HG03378 (cell line): ENCODE measurements around the gene ZNF687.

Source experiments
- ATAC-seq: cut with Tn5 transposase; IDR thresholded peaks from one replicate; pipeline ENCODE4 v1.9.1; 2021; ENCODE audit warnings: mild to moderate bottlenecking, moderate library complexity; ENCODE audit not compliant: unreplicated experiment

The ZNF687 gene, protein sequence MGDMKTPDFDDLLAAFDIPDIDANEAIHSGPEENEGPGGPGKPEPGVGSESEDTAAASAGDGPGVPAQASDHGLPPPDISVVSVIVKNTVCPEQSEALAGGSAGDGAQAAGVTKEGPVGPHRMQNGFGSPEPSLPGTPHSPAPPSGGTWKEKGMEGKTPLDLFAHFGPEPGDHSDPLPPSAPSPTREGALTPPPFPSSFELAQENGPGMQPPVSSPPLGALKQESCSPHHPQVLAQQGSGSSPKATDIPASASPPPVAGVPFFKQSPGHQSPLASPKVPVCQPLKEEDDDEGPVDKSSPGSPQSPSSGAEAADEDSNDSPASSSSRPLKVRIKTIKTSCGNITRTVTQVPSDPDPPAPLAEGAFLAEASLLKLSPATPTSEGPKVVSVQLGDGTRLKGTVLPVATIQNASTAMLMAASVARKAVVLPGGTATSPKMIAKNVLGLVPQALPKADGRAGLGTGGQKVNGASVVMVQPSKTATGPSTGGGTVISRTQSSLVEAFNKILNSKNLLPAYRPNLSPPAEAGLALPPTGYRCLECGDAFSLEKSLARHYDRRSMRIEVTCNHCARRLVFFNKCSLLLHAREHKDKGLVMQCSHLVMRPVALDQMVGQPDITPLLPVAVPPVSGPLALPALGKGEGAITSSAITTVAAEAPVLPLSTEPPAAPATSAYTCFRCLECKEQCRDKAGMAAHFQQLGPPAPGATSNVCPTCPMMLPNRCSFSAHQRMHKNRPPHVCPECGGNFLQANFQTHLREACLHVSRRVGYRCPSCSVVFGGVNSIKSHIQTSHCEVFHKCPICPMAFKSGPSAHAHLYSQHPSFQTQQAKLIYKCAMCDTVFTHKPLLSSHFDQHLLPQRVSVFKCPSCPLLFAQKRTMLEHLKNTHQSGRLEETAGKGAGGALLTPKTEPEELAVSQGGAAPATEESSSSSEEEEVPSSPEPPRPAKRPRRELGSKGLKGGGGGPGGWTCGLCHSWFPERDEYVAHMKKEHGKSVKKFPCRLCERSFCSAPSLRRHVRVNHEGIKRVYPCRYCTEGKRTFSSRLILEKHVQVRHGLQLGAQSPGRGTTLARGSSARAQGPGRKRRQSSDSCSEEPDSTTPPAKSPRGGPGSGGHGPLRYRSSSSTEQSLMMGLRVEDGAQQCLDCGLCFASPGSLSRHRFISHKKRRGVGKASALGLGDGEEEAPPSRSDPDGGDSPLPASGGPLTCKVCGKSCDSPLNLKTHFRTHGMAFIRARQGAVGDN

DNA sequence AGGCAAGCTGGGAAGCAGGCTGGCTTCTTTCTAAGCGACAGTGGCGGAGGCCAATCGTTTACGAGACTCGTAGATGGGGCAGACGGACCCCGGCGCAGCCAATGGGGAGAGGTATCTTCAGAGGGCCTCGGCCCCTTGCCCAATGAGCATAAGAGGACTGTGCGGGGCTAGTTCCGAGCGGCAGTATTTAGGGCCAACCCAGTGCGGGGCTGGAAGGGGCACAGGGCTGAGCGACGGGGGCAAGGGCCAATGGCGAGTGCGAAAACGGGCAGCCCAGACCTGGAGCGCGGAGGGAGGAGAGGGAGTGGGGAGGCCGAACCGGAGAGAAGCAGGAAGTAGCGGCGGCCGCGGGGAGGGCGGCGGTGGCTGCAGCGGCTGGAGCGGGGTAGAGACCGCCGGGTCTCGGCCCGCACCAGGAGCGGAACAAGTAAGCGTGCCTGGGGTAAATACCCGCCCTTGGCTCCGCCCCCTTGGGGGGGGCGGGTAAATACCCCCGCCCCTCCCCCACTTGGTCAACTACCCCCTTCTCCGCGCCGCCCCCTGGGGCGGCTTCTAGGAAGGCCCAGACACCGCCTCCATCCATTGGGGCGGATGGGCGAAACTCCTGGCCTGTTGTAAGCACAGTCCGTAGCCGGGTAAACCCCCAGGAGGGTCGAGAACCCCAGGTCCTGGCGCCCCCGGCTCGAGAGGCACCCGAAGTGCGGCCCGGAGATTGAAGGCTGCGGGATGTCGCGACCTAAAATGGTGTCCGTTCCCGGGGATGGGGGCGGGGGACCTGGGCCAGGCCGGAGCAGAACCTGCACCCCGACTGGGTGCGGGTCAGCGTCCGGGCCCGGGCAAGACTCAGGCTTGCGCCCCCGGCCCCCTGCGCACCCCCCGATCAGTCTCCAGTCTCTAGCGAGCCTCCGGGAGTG lies at the start of gene ZNF687:
TSS of gene ZNF687 (plus strand) at position 331 of the 914 bp plus-strand sequence. CDS start 3,993 bp downstream, outside the sequence.
- ATAC-seq, result peak; percentile 77

DNA sequence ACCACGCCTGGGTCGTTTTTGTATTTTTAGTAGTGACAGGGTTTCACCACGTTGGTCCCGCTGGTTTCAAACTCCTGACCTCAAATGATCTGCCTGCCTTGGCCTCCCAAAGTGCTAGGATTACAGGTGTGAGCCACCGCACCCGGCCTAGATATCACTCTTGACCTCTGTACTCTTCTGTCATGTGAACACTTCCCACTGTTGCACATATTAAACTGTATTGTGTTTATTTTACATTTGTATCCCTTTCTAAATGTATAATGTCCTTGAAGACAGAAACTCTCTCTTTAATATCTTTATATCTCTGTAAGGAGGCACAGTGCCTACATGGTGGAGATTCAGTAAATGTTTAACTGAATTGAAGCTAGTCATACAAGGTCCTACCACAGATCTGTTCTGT lies 46.9 kb upstream of the ZNF687 start:
- ATAC-seq, result no peak

DNA sequence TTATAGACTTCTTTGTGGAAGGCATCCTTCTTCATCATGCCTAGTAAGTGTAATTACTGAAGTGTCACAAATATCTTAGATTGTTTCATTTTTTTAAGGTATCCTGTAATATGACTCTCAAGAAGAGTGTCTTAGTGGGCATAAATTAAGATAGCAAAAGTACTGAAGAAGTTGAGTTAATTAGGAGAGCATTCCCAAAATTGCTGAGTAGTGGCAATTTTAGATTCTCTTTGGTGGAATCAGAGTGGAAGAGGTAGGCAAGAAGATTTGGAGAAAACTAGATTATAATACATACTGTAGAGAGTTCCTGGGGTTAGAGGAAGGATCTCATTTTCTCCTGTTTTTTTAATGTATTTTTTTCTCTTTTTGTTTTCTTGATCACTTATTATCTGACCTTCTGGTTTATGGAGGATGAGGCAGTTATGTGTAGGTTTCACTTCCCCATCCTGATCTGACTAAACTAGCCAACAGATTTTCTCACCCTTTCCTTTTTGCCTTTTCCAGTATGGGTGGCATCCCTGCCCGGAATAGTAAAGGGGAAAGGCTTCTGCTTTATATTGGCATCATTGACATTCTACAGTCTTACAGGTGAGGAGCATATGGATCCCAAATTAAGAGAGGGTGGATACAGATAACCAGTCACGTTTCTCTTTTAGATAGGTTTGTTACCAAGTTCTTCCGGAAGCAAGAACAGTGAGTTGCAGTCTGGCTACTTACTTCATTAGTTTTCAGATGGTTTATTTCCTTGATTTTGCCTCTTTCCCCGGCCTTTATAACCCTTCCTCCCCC lies 44.2 kb upstream of the ZNF687 start:
- ATAC-seq, result no peak

DNA sequence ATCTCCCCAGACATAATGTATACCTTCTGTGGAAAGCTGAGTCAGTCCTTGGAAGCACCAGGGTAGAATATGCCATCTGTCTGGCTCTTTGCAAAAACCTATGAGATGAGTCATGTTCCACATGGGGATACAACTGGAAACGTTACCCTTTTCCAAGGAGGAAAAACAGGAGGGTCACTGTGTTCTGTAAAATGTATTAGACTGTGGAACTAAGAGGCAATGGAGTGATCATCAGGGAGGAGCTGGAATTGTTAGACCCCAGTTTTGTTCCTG lies 43.7 kb upstream of the ZNF687 start:
- no peak for ATAC-seq

DNA sequence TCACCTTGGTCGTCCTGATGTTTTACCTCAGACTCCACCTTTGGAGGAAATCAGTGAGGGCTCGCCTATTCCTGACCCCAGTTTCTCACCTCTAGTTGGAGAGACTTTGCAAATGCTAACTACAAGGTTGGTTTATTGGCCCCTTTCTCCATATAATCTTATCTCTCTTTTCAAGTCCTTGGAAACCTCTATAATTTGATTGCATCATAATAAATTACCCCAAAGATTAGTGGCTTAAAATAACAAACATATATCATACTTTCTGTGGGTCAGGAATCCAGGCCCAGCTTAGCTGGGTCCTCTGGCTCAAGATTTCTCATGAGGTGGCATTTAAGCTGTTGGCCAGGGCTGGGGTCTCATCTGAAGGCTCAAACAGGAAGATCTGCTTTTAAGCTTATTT lies 39.7 kb upstream of the ZNF687 start:
- ATAC-seq, result no peak

DNA sequence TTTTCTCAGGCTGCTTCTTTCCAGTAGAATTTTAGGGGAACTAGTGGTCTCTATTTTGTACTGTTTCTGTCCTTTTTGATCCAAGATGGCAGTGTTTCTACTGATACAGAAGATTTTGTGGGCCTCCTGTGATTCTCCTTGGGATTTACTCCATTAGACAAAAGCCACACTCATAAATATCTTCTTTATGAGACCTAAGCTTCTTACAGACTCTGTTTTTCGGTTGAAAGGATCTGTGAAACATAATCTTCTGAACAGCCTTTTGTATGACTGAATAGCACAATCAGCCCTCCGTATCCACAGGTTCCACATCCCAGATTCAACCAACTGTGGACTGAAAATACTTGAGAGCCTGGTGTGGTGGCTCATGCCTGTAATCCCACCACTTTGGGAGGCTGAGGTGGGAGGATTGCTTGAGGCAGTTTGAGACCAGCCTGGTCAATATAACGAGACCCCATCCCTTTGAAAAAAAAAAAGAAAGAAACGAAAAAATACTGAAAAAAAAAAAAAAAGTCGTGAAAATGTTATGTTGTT lies 38.3 kb upstream of the ZNF687 start:
- ATAC-seq, result no peak

DNA sequence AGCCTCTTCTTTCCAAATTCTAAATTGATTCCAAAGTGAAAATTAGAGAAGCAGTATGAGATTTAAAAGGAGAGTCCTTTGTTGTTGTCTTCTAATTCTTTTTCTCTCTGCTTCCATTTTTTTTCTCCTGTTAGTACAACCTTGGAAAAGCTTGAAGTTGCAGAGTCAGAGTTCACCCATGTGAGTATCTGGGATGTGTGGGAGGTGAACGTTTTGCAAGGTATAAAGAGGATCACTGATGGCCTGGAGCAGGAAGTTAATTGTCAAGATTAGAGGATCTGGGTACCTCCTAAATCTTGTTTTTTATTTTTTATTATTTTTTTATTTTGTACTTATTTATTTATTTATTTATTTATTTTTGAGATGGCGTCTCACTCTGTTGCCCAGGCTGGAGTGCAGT lies 35.3 kb upstream of the ZNF687 start:
- ATAC-seq, result no peak

DNA sequence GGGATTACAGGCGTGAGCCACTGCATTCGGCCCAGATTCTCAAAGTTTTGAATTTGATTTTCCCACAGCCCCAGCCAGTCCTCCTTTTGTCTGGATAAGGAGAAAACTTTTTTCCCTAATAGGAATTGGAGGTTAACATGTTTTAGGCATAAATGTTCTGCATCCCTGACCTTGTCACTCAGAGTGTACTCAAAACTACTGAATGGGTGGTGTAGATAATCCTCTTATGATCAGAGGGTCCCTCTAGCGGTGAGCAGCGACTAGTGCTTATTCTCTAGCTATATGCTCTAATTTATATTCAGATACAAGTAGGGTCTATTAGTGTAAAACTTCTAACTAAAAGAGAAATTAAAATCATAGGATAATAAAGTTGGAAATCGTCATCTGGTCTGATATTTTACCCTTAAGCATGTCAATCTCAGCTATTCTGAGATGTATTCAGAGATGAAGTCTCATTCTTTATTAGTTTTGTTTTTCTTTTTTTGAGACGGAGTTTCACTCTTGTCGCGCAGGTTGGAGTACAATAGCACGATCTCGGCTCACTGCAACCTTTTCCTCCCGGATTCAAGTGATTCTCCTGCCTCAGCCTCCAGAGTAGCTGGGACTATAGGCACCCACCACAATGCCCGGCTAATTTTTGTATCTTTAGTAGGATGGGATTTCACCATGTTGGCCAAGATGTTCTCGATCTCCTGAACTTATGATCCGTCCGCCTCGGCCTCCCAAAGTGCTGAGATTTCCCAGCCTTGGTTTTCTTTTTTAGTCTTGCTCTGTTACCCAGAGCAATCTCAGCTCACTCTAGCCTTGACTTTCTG lies 30.2 kb upstream of the ZNF687 start:
- no peak for ATAC-seq

DNA sequence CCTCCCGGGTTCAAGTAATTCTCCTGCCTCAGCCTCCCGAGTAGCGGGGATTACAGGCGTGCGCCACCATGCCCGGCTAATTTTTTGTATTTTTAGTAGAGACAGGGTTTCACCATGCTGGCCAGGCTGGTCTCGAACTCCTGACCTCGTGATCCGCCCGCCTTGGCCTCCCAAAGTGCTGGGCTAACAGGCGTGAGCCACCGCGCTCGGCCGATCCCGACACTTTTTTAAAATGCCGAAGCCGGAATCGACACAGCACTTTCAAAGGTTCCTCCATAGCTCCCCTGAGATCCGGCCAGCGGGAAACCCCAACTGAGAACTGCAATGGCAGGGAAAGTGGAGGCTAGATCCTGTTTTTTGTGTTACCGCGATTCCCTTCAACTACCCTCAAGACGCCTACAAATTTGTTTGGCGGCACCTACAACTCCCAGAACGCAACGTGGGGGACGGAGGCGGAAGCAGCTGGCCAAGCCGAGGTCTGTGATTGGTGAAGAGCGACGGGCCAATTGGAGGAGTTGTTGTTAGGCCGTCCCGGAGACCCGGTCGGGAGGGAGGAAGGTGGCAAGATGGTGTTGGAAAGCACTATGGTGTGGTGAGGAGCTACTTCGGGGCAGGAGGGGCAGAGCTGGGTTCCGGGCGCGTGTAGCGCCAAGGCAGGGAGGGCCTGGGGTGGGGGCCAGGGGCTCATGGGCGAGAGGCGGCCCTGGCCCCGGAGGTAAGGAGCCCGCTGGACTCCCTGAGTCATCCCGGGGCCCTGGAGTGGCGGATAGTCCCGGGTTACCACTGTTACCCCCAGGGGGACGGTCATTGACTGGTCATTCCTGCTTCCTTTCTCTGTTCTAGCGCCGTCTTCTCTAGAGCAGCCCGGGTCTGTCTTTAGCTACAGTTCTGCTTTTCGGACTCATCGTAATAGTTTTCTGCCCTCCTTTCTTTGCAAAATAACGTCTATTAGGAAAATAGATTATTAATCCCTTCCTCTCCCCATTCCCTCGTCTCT lies 27.6 kb upstream of the ZNF687 start, which contains the start of gene PSMD4:
TSS of gene PSMD4 (plus strand) at position 518 of the 997 bp plus-strand sequence. CDS start at position 567, 49 bp downstream.
- ATAC-seq, result peak; percentile 82

DNA sequence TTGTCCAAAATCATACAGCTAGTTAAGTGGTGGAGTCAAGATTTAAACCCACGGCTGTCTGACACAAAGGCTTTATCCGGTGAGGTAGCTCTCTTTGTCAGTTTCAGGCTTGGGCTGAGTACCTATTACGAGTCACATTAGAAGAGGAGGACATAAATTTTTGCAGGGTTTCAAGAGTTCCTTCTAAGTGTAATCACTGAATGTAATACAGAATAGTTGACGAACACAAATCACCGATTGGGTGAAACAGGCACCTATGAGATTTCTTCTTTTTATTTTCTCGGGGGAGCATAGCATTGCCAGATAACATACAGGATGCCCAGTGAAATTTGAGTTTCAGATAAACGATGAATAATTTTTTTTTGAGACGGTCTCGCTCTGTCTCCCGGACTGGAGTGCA lies 26.7 kb upstream of the ZNF687 start:
- no peak for ATAC-seq

DNA sequence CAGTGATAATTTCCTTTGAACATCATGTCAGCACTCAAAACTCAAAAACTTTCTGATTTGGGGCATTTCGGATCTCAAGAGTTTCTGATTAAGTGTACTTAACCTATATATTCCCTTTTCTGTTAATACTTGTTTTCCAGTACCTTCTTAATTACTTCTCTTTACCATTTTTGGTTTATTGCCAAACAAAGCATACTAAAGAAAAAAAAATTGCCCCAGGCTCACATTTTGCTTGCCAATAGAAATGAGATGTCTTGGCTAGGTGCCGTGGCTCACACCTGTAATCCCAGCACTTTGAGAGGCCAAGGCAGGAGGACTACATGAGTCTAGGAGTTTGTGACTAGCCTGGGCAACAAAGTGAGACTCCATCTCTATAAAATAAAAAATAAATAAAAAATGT lies 22.7 kb upstream of the ZNF687 start:
- ATAC-seq, result no peak

DNA sequence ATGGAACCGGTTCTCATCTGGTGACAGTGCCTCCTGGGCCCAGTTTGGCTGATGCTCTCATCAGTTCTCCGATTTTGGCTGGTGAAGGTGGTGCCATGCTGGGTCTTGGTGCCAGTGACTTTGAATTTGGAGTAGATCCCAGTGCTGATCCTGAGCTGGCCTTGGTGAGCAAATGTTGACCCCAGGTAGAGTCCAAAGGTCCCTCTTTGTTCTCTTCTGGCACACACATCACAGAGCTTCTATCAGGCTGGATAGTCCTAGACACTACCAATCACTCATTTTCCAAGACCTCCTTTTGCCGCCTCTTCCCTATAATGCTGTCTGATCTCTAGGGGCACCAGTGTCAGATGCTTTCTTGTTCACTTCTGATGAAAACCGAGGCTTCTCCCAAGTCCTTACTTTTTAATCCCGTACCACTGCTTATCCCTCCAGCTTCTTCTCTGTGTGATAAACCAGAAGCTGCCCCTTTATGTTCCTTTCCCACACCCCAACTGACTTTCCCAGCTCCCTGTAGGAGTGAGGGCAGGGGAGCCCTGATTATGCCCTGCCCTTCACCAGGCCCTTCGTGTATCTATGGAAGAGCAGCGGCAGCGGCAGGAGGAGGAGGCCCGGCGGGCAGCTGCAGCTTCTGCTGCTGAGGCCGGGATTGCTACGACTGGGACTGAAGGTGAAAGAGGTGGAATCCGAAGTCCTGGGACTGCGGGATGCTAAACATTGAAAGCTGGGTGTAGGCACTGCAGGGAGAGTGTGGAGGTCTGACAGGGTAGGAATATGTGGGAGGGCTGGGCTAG lies 16.5 kb upstream of the ZNF687 start:
- no peak for ATAC-seq

DNA sequence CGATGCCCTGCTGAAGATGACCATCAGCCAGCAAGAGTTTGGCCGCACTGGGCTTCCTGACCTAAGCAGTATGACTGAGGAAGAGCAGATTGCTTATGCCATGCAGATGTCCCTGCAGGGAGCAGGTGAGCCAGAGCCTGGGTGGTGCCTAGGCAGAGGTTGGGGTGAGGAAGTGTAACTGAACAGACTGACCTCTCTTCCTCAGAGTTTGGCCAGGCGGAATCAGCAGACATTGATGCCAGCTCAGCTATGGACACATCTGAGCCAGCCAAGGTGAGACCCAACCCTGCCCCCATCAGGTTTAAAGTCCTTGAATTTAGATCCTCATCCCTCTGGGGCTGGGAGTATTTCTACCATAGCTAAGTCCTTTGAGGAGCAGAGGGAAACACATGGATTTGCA lies 15.8 kb upstream of the ZNF687 start:
- no peak for ATAC-seq

DNA sequence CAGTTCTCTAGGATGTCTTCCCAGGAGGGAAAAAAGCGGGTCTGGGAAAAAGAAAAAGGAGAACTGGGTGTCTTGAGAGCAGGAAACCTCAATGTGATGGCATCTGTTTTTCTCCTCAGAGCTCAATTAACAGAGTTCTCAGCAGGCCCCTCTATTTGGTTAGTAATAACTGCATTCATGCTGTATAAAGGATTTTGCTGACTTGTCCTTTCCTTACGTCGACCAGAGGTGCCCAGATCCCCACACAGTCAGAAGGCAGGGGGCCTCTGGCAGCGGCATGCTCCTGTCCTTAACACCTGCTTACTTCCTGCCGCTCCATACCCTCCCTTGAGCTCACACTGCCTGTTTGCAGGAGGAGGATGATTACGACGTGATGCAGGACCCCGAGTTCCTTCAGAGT lies 15.3 kb upstream of the ZNF687 start:
- ATAC-seq, result no peak

DNA sequence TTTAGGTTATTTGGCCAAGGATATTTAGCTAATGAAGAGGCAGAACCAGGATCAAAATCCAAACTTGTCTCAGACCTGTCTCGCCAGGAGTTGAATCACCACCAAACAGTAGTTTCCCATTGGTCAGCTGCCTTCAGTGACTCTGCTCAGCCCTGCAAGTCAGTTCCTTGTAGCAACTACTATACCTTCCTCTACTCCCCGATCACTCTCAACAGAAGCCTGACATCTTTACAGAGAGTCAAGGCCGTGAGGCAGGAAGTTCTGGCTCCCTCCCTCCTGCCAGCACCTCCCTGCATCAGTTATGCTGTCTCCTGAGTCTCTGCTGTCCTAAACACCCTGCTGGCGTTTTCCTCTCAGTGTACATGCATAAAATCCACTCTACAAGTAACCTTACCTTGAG lies 14.3 kb upstream of the ZNF687 start:
- ATAC-seq, result no peak

DNA sequence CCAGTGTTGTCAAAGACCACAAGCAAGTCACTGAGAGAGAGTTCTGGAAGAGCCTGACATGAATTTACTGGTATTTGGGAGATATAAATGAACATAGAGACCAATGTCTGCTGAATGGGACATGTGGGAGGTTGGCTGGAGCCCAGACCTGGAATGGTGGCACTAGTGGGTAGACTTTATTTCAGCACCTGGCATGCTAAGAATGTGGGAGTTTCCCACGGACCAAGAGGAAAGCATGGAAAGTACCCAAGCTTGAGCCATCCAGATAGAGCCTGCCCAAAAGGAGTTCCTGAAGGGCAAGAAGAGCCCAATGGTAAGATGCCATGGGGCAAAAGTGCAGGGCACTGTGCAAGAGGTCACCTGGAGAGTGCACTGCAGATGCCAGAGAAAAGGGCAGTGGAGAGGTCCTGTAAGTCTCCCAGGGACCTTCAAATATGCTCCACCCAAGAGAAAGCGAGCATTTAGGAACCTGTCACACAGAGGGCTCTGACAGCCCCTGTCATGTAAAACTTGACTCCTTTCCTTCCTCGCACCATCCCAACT lies 8.1 kb upstream of the ZNF687 start:
- ATAC-seq, result no peak
